Panc1 (cell line): Measurements from ENCODE around the gene ONECUT3.

Experiments
- CTCF ChIP-seq: fragments of 450-650 bp; IDR thresholded peaks from 2 replicates; pipeline ENCODE4 v1.5.1; 2017; ENCODE audit warnings: mild to moderate bottlenecking
- POLR2AphosphoS5 ChIP-seq: IDR thresholded peaks from 2 replicates; pipeline ENCODE4 v1.6.1; 2012; ENCODE audit warnings: mild to moderate bottlenecking, low read depth, low read length, moderate library complexity

GRCh38 chr19:1763648-1764639 is 10.6 kb downstream of the ONECUT3 start:
- TF ChIP-seq POLR2AphosphoS5 (no peak), CTCF (no peak)
